IPS-11a (cell line): ENCODE measurements around the gene ZNF764.
A peak's percentile ranks its signal among the peaks of the same experiment; 100 is the strongest.
"Not testable (repeated sequence)": the region's sequence is repeated elsewhere in the genome, so short reads cannot be mapped to it uniquely, and the experiment has no call there.

Source experiments
- H3K4me3 ChIP-seq: one replicate; pipeline ENCODE4 v1.5.1; 2013; ENCODE audit warnings: low read depth, low read length, control low read depth

Gene ZNF764

DNA sequence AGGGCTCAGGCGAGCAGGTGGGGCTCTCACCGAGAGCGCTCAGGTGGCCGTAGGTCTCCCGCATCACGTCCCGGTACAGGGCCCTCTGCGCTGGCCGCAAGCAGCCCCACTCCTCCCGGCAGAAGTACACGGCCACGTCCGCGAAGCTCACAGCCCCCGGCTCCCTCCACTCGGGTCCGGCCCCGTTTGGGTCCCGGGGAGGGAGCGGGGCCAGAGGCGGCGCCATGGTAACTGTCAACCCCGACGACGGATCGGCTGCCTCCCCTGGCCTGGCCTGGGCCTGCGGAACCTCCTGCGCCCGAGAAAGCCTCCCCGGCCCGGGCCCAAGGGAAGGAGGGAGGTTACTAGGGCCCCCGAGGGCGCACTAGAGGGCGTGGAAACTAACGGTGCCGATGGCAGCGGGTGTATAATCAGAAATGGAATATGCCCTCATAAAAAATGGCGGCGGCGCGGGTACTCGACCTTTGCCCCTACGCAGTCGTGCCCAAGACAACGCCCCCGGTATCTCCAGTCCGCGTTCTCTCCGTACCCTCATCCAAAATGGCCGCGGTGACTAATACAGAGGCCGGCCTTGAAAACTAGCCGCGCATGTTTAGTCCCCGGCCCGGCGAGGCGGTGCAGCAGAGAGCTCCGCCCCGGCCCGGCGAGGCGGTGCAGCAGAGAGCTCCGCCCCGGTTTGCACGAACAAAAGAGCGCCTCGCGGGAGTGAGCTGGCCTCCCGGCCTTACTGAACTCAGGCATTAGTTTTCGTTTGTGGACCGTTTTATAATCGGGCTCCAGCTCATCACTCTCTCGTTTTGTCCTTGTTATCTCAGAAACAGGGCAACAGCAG is at the start of gene ZNF764:
Gene ZNF764 (minus strand): TSS at position 418 of the 832 bp plus-strand sequence. CDS start 192 bp downstream, at position 226.
- peak within 1 kb of the TSS; percentile 80 for H3K4me3 ChIP-seq

DNA sequence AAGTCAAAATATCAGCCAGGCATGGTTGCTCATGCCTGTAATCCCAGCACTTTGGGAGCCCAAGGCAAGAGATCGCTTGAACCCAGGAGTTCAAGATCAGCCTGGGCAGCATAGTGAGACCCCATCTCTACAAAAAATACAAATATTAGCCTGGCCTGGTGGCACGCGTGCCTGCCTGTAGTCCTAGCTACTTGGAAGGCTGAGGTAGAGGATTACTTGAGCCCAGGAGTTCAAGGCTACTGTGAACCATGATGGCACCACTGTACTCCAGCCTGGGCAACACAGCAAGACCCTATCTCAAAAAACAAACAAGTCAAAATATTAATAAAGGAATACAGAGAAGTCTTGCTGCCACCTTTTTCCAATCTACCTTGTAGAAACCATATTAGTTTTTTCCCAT is 47.8 kb upstream of the ZNF764 start:
- H3K4me3 ChIP-seq = no peak overlapping the region

DNA sequence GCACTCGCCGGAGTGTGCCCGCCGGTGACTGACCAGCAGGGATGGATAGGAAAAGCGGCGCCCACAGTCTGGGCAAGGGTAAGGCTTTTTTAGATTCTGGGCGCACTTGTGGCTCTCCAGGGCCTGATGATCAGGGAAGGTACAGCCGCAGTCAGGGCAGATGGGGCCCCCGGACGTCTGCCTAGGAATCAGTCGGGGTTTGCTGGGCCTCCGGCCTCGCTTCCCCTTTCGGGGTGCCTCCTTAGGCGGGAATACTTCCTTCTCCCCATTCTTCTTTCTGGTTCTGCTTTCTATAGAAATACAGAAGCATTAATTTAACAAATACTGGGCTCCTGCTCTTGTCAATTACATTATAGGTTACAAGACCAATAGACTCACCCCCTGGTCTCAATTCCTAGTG is 47.0 kb upstream of the ZNF764 start:
- no peak overlapping the region for H3K4me3 ChIP-seq

GRCh38 chr16:30604316-30604947 is 46.3 kb upstream of the ZNF764 start:
- H3K4me3 ChIP-seq = no peak overlapping the region

GRCh38 chr16:30603945-30604315 is 45.8 kb upstream of the ZNF764 start:
- H3K4me3 ChIP-seq = no peak overlapping the region

DNA sequence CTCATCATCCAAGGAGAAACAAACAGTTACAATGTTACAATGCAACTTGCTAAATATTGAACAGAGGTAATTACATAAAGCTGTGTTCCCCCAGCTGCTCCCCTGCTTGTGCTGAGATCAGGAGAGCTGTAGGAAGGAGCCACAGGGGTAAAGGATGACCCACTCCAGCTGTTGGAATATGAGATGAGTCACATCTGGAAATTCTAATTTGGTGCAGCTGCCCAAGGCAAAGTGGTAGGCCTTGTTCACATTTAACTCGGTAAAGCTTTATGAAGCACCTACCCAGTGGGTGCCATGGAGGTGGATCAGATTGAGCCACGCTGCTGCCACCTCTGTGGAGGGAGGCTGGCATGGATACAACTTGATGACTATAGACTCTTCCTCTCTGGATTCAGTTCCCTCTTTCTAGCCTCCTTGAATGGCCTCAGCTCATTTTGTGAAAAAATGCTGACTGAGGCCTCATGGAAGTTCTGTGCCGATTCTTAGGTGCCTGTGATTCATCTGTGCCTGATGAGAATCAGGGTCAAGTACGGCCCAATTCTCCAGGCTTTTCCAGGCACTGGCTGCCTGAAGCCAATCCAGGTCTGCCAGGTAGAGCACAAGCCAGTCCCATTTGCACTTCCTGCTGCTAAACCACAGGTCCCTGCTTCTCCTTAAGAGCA is 44.6 kb upstream of the ZNF764 start:
- H3K4me3 ChIP-seq = no peak overlapping the region

DNA sequence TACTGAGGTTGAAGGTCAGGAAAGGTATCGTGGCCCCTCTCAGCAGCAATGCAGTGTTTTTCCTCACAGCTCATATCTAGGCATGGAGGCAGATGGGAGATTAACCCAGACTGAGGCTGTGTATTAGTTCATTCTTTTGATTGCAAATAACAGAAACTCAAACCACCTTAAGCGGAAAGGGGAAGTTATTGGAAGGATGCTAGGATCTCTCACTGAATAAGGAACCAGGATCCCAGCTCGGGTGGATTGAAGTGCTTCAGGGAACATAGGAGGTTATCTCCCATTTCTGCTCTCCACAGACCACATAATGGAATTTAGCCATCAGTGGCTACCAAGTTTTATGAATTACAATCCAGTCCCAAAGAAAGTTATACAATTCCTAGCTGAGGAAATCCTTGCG is 43.8 kb upstream of the ZNF764 start:
- no peak overlapping the region for H3K4me3 ChIP-seq

- no peak overlapping the region for H3K4me3 ChIP-seq
Observed at GRCh38 chr16:30600929-30601328, 42.8 kb upstream of the ZNF764 start.

DNA sequence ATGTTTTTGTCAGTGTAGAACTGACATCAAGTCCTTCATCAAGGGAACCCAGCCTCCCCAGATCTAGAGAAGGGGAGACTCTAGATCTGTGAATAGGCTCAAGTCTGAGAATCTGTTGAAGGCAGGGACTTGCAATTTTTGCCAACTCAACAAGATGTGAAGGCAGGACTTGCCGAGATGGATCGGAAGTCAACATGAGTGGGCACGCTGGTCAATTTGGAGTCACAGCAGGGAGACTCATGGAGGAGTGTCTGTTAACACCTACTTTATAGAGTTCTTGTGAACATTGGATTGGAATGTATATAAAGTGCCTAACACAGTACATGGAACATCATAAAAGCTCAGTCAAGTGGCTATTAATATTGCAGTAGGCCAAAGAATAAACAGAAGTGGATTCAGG is 42.0 kb upstream of the ZNF764 start:
- no peak overlapping the region for H3K4me3 ChIP-seq

- no peak overlapping the region for H3K4me3 ChIP-seq
Observed at GRCh38 chr16:30592871-30593270, 34.7 kb upstream of the ZNF764 start.

- not testable (repeated sequence) for H3K4me3 ChIP-seq
Observed at GRCh38 chr16:30590869-30591268, 32.7 kb upstream of the ZNF764 start.

GRCh38 chr16:30589582-30589981 is 31.4 kb upstream of the ZNF764 start:
- H3K4me3 ChIP-seq = not testable (repeated sequence)

DNA sequence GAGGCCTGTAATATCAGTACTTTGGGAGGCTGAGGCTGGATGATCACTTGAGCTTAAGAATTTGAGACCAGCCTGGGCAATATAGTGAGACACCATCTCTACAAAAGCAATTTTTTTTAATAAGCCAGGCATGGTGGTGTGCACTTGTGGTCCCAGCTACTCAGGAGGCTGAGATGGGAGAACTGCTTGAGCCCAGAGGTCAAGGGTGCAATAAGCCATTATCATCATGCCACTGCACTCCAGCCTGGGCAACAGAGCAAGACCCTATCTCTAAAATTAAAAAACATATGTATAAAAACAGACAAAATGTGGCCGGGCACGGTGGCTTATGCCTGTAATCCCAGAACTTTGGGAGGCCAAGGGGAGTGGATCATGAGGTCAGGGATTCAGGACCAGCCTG is 30.5 kb upstream of the ZNF764 start:
- H3K4me3 ChIP-seq = no peak overlapping the region

DNA sequence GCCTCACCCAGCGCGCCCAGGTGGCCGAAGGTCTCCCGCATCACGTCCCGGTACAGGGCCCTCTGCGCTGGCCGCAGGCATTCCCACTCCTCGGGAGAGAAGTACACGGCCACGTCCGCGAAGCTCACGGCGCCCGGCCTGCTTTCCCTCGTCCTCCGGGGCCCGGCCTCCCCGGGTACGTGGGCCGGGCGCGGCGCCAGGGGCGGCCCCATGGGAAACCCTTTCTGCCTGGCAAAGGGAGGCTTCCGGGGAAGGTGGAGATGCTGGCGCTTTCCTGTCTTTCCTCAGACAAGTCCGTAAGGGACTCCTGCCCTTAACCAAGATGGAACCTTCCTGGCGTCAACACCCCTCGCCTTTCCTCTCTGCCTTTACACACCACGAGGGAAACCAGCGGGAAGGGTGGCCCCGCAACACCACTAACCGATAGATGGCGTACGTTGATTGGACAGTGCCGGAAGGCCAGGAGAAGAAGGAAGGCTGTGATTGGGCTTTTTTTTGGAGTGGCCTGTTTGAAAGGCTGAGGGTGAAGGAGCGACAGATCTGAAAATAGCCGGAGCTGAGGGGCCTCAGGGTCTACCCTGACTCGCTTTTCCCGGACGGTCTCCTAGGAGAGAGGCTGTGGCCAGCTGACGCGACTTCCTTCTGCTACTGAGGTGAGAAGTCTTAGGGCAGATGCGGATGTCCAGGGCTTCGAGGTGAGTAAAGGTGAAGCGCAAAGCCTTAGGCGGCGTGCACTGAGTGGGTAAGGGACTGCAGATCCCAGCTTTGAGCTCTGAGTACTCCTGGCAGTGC is 27.4 kb upstream of the ZNF764 start, which contains the start of gene ZNF785:
Gene ZNF785 (minus strand): TSS at position 298 of the 792 bp plus-strand sequence. CDS start 86 bp downstream, at position 212.
- H3K4me3 ChIP-seq = peak within 1 kb of the TSS; percentile 74

DNA sequence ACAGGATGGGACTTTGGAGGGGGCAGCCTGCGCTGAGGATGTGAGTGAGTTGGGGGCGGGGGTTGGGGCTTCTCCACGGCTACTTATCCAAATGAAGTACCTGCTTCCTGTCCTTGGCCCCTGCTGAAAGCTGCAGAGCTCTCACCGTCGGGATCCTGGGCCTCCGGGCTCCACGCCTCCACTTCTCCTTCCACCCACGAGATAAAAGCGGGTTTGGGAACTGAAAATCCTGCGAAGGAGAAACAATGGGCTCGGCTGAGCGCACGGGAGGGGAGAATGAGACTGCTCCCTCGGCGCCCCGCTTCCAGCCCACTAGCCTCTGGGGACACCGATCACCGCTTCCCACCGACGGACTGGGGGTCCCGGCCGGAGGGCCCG is 26.8 kb upstream of the ZNF764 start:
- peak overlapping the region; percentile 74 for H3K4me3 ChIP-seq

DNA sequence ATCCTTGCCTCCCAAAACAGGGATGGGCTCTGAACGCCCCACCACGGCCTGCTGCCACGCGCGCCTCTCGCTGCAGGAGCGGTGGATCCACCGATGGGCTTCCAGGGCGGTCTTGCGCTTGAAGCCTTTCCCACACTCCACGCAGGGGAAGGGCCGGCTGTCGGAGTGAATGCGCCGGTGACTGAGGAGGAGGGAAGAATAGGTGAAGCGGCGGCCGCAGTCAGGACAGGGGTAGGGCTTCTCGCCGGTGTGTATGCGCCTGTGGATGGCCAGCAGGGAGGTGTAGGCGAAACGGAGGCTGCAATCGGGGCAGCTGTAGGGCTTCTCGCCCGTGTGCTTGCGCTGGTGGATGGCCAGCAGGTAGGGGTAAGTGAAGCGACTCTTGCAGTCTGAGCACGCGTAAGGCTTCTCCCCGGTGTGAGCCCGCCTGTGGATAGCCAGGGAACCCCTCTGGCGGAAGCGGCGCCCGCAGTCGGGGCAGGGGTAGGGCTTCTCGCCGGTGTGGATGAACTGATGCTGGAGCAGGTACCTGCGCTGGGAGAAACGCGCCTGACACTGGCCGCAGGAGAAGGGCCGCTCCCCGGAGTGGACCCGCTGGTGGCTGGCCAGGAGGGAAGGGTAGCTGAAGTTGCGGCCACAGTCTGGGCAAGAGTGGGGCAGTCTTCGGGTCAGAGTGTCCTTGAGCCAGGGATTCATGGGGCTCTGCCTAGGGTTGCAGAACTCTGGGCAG is 24.6 kb upstream of the ZNF764 start:
- H3K4me3 ChIP-seq = no peak overlapping the region

- H3K4me3 ChIP-seq = no peak overlapping the region
Observed at GRCh38 chr16:30581457-30581856, 23.3 kb upstream of the ZNF764 start.

DNA sequence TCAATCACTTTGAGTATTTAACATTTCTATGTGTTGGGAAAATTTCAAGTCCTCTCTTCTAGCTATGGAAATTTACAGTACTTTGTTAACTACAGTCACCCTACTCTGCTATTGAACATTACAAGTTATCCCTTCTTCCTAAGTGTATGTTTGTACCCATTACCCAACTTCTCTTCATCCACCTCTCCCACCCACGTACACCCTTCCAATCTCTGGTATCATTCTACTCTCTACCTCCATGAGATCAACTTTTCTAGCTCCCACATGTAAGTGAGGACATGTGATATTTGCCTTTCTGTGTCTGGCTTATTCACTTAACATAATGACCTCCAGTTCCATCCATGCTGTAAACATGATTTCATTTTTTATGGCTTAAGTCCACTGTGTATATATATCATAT is 16.5 kb upstream of the ZNF764 start:
- H3K4me3 ChIP-seq = no peak overlapping the region

- peak within 1 kb of the TSS; percentile 71 for H3K4me3 ChIP-seq
Observed at GRCh38 chr16:30571445-30572322, 13.5 kb upstream of the ZNF764 start, which contains the start of gene ZNF688. ZNF688 (minus strand) TSS chr16:30571714; CDS start chr16:30571629, 85 bp downstream.
